NCI-H2081 treated with DMSO at 0.1 percent for 48 hours (cell line): ENCODE measurements around the gene NLGN1.
"Not testable (repeated sequence)": the region's sequence is repeated elsewhere in the genome, so short reads cannot be mapped to it uniquely, and the experiment has no call there.

ENCODE experiments used
- DNase-seq: peaks from one replicate; lab custom pipeline; 2025; lab: John Stamatoyannopoulos, UW

The NLGN1 gene

GRCh38 chr3:173553635-173554280 is 156.2 kb downstream of the NLGN1 start:
- peak; percentile 60 for DNase-seq

GRCh38 chr3:173556546-173556945 is 159.0 kb downstream of the NLGN1 start:
- DNase-seq, result no peak

- DNase-seq, result no peak
Measured at GRCh38 chr3:173567997-173568396, 170.5 kb downstream of the NLGN1 start.

GRCh38 chr3:173568623-173569022 is 171.1 kb downstream of the NLGN1 start:
- DNase-seq, result no peak

GRCh38 chr3:173583496-173583895 is 186.0 kb downstream of the NLGN1 start:
- DNase-seq, result no peak

GRCh38 chr3:173584093-173584837 is 186.7 kb downstream of the NLGN1 start:
- peak; percentile 59 for DNase-seq

GRCh38 chr3:173584838-173585831 is 187.6 kb downstream of the NLGN1 start:
- DNase-seq, result peak; percentile 54

GRCh38 chr3:173586166-173586565 is 188.6 kb downstream of the NLGN1 start:
- no peak for DNase-seq

- DNase-seq, result no peak
Measured at GRCh38 chr3:173587055-173587454, 189.5 kb downstream of the NLGN1 start.

GRCh38 chr3:173588556-173588955 is 191.0 kb downstream of the NLGN1 start:
- no peak for DNase-seq

- DNase-seq, result no peak
Measured at GRCh38 chr3:173589116-173589515, 191.6 kb downstream of the NLGN1 start.

- no peak for DNase-seq
Measured at GRCh38 chr3:173591401-173591800, 193.9 kb downstream of the NLGN1 start.

GRCh38 chr3:173594881-173595280 is 197.3 kb downstream of the NLGN1 start:
- not testable (repeated sequence) for DNase-seq

- no peak for DNase-seq
Measured at GRCh38 chr3:173599673-173600072, 202.1 kb downstream of the NLGN1 start.

GRCh38 chr3:173614522-173614921 is 217.0 kb downstream of the NLGN1 start:
- DNase-seq, result no peak

- DNase-seq, result no peak
Measured at GRCh38 chr3:173615661-173616060, 218.1 kb downstream of the NLGN1 start.

GRCh38 chr3:173617490-173617889 is 219.9 kb downstream of the NLGN1 start:
- DNase-seq, result peak; percentile 22

- DNase-seq, result no peak
Measured at GRCh38 chr3:173618148-173618547, 220.6 kb downstream of the NLGN1 start.

- DNase-seq, result no peak
Measured at GRCh38 chr3:173618703-173619102, 221.2 kb downstream of the NLGN1 start.

GRCh38 chr3:173622166-173622565 is 224.6 kb downstream of the NLGN1 start:
- no peak for DNase-seq

GRCh38 chr3:173624086-173624485 is 226.5 kb downstream of the NLGN1 start:
- no peak for DNase-seq

- DNase-seq, result no peak
Measured at GRCh38 chr3:173630849-173631248, 233.3 kb downstream of the NLGN1 start.
